AG20443 (cell line): ENCODE data around the gene WDSUB1.

Experiments
- DNase-seq: peaks from one replicate; pipeline ENCODE4 v3.0.0; 2012; ENCODE audit warnings: low spot score, mixed read lengths

WDSUB1 gene

GRCh38 chr2:159224061-159224813 is 62.3 kb downstream of the WDSUB1 start:
- DNase-seq: no peak

DNA sequence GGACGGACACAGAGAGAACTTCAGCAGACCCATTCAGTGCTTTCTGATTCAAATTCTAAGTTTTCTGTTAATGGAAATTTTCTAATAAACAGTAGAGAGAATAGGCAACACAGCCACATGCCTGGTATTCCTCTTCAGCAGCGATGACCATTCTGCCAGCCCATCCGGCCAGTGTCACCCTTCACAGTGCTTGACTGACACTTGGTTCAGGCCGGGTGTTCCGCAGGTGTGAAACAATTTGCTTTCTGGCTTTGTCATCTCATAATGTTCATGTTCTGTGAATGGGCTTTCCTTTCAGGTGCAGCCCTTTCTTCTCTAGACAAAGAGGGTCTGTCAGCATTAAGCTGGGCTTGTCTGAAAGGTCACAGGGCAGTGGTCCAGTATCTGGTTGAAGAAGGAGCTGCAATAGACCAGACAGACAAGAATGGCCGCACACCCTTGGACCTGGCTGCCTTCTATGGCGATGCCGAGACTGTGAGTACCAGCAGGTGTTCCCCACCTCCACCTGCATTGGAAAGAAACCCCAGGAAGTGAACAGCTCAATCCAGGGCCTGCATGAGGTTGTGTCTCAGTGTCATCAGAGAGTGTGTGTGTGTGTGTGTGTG is 67.0 kb downstream of the WDSUB1 start:
- DNase-seq: no peak

DNA sequence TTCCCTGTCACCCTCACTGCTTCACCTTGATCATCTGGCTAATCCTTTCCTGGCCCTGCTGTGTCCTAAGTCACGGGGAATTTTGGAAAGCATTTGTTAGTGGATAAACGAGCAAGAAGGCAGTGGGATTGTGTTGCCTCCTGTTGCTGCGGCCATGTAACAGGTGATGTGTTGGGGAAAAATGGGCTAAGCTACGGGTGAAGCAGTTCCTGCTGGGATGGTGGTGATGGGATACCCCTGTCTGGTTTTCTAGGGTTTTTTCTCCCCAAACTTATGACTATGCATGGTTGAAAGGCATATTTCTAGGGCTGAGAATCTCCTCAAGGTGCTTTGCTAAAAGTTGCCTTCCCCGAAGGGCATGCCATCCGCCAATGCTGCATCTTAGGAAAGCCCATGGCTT is 68.1 kb downstream of the WDSUB1 start:
- DNase-seq: no peak

- no peak for DNase-seq
Measured at GRCh38 chr2:159217676-159218075, 68.8 kb downstream of the WDSUB1 start.

DNA sequence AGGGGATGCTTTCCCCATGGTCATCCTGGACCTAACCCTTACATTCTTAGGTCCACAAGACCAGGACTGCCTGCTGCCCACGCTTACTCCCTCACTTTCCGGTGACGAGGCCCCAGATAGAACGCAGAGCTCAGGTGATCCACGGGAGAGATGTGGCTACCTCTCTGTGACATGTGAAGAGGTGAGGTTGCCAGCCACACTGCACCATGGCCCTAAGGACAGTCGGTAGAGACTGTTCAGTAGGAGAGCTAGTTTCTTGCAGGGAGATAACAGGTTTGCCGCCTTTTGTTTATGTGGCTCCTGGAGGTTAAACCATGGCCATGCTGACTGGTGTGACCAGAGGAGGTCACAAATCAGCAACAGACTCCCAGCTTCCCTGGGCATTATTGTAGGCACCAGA is 71.4 kb downstream of the WDSUB1 start:
- no peak for DNase-seq

DNA sequence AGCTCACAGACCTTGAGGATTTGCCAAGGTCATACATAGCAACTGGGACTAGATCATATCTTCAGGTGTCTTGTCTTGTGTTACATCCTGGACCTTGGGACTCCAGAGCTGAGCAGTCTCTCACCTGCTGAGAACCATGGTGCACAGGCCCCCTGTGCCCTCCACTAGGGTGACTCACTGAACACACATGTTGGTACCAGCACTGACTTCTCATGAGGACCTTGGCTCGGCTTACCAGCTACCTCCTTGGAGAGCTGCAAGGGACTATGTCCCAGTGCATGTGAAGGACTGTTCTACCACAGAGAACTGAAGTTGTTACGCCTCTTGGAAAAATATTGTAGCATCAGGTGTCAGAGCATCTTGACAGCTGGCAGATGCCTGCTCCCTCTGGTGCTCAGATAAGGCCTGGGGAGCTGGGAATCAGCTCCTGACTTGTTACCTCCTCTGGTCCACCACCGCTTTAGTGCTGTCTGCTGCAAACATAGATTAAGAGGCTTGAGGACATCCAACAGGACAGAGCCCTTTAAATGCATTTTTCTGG is 72.1 kb downstream of the WDSUB1 start:
- DNase-seq: no peak

DNA sequence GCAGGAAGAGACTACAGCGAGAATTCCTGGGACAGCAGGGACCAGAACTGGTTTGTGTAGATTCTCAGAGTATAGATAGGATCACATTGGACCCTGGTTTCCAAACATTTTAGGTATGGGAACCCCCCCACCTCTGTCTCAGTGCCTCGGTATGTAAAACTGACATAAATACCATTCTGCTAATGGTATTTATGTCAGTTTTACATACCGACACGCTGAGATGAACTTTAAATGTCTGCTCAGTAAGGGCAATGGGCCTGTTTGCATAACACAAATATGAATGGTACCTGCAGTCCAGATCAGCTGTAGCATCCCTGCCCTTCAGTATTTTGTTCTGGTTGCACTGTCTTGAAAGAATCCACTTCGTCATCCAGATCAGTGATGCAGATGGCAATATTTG is 73.2 kb downstream of the WDSUB1 start:
- no peak for DNase-seq

GRCh38 chr2:159211447-159212396 is 74.8 kb downstream of the WDSUB1 start:
- DNase-seq: no peak

GRCh38 chr2:159209341-159210306 is 76.9 kb downstream of the WDSUB1 start:
- DNase-seq: no peak

DNA sequence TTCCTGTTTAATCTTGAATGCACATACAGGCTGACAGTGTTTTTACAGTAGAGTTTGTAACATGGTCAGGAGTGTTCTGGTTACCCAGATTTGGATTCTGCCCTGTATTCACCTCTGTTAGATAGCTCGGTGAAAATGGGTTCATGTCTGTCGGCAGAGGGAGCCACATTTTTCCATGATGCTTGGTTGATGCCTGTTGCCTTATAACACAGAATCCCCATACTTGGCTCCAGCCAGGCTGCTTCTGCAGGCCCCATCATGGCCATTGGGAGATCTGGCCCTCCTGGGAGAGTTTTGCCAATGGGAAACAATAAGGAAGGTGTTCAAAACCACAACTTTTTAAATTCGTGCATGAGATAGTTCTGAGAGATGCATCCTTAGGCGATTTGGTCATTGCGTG is 78.1 kb downstream of the WDSUB1 start:
- no peak for DNase-seq

DNA sequence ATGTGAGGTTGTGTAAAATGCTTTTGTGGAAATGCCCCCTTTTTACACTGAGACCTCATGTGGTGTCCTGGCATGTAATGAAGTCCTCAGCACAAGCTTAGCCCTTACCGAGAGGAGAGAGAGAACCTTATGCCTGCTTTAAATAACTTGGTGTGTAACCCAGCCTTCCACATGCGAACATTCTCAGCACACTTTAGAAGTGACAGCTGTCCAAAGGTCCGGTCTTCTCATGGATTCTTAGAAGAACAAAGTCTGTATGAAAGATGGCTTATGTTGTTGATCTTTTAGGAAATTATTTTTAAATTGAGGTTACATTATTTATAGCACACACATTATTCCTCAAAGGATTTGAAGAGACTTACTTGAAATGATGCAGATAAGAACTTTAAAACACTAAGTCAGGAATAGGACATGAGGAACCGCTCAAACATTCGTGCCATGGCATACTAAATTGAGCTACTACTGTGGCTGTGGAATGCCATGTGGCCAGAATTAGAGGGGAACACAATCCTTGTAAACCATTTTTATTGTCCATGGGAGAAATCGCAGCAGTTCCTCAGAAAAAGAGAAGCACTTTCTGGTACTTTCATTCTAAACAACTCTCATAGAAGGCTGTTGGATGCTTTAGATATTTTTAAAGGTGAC is 79.6 kb downstream of the WDSUB1 start:
- no peak for DNase-seq

DNA sequence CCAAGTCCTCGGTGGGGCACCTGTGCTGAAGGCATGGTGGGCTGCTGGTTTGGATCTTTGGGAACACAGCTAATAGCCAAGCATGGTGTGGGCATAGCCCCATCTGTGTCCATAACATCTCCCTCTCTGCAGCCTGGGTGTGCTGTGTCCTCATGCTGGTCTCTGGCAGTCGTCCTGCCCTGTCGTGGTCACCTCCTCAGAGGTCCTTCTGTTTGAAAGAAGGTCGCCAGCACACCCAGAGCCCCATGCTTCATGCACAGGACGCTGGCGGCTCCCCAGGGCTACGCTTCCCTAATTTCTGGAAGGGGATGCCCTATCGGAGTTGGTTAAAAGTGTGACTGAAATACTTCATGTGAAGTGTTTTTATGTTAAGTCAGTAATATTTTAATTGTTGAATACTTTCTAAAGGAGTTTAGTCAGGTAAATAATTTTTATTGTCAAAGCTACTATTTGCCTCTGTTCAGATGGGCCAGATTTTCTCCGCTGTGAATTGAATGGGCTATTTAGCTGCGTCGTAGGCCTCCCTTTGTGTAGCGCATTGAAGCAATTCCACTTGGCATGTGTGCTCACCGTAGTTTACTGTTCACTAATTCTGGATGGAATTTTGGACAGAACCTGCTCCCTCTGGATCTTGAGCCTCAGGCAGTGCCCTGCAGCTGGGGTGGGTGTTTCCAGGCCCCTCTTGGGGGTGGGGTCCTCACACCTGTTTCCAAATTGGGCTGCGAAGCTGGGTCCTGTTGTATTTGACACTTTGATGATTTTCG is 81.9 kb downstream of the WDSUB1 start:
- DNase-seq: no peak

DNA sequence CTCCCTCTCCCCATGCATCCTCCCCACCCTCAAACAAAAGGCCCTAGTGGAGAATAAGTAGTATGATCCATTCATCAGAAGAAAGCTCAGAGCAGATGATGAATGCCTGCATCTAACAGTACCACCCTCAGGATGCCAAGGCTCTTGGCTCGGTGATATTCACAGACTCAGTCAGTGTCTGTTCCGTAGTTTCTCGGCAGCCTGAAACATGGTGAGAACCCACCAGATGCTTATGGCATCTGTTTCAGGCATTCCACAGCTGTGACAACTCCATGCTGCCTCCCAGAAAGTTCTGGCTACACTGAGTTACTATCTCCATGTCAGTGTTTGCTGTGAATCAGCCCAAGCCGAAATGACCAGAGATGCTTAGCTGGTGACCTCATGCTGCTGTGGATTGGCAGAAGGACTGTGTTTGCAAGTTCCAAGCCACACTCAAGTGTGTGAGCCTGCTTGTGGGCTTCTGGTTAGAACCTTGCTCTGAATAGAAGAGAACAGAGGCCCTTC is 83.9 kb downstream of the WDSUB1 start:
- peak; percentile 96 for DNase-seq

GRCh38 chr2:159201360-159202063 is 85.0 kb downstream of the WDSUB1 start:
- DNase-seq: no peak

GRCh38 chr2:159200498-159200897 is 86.0 kb downstream of the WDSUB1 start:
- no peak for DNase-seq

GRCh38 chr2:159199761-159200465 is 86.6 kb downstream of the WDSUB1 start:
- no peak for DNase-seq

GRCh38 chr2:159199236-159199635 is 87.3 kb downstream of the WDSUB1 start:
- DNase-seq: no peak

GRCh38 chr2:159196393-159196925 is 90.0 kb downstream of the WDSUB1 start:
- DNase-seq: no peak
